ENCODE results near the gene MED25.

Gene MED25

GRCh38 chr19:49818649-49819370 is 721 bp downstream of the MED25 start:
- no peak for DNase-seq

GRCh38 chr19:49819452-49820115 is 1.5 kb downstream of the MED25 start:
- peak; percentile 16 for DNase-seq

GRCh38 chr19:49820125-49820524 is 2.0 kb downstream of the MED25 start:
- peak; percentile 96 for DNase-seq

DNA sequence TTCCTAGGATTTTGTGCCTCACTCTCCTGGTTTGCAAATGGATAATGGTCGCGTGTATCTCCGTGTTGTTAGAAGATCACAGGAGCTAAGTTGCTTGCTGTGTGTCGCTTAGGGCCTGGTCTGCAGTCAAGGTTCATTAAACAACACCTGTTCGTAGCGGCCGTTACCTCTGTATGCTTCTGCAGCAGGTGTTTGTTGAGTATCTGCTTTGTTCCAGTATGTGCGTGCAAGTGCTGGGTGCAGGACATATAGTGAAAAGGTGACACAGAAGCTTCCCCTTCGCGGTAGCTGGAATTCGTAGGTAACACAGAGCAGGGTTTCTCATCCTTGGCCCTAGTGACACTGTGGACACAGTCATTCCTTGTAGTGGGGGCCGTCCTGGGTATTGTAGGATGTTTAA is 5.4 kb downstream of the MED25 start:
- no peak for DNase-seq

- no peak for DNase-seq
These were observed 6.6 kb downstream of the MED25 start for GRCh38 chr19:49824662-49825061.

DNA sequence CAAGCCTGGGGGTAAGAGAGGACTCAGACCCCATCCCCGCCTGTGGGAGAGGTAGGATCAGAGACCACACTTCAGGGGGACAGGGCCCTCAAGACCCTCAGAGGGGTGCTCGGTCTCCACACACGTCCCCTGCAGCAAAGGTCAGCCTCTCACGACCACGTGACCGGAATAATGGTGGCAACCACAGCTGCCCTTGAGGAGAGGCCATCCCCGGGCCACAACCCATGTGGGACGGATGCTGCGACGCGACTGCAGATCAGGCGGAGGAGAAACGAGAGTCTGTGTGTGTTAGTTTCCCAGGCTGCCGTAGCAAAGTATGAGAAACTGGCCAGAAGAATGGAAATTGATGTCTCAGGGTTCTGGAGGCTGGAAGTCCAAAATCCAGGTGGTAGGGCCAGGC is 8.9 kb downstream of the MED25 start:
- DNase-seq, result no peak

GRCh38 chr19:49829200-49829599 is 11.1 kb downstream of the MED25 start:
- no peak for DNase-seq

DNA sequence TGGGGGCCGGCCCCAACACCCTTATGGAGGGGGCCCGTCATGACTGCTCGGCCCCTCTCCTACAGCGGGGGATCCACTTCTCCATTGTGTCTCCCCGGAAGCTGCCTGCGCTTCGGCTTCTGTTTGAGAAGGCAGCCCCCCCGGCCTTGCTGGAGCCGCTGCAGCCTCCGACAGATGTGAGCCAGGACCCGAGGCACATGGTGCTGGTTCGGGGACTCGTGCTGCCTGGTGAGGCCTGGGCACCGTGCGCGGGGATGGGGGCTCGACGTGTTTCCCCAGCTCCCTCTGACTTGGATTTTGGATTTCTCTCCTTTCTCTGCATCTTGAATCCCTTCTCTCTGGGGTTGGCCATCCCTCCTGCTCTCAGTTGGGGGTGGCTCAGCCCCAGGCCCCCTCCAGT is 11.6 kb downstream of the MED25 start:
- no peak for DNase-seq

DNA sequence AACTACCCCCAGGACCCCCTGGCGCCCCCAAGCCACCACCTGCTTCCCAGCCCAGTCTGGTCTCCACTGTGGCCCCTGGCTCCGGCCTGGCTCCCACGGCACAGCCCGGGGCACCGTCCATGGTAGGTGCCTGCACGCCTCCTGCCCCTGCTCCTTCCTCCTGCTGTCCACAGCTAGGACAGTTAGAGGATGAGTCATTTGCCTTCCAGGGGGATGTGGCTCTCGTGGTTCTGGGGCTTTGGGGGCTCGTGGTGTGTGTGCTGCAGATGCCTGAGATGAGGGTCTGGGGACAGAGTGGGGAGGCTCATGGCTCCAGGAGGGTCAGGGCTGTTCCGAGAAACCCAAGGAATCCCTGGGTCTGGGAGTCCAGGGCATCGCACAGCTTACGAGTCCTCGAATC is 12.7 kb downstream of the MED25 start:
- no peak for DNase-seq

- no peak for DNase-seq
These were observed 13.5 kb downstream of the MED25 start for GRCh38 chr19:49831592-49831991.

GRCh38 chr19:49832556-49832955 is 14.5 kb downstream of the MED25 start:
- no peak for DNase-seq

DNA sequence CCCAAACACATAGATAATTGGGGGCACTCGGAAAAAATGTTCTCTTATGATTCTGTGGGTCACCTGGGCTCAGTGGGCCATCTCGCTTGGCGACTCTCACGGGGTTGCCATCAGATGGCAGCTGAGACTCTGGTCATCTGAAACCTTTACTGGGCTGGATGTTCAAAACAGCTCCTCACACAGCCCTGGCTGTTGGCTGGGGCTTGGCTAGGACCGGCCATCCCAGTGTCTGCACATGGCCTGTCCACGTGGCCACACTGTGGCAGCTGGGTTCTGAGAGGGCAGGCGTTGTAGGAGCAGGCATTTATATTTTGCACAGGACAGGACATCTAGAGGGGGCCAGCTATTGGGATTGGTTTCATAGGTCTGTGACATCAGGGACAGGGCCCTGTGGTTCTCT is 15.5 kb downstream of the MED25 start:
- DNase-seq, result no peak

DNA sequence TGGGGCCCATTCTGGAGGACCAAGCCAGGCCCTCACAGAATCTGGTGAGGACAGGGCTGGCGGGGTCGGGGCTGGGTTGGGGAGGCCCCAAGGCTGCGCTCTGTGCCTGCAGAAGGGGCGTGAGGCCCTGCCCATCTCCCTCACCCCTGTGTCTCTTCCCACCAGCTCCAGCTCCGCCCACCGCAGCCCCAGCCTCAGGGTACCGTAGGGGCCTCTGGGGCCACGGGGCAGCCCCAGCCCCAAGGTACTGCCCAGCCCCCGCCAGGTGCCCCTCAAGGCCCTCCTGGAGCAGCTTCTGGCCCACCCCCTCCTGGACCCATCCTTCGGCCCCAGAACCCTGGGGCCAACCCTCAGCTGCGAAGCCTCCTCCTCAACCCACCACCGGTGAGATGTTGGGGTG is 17.5 kb downstream of the MED25 start:
- DNase-seq, result no peak

DNA sequence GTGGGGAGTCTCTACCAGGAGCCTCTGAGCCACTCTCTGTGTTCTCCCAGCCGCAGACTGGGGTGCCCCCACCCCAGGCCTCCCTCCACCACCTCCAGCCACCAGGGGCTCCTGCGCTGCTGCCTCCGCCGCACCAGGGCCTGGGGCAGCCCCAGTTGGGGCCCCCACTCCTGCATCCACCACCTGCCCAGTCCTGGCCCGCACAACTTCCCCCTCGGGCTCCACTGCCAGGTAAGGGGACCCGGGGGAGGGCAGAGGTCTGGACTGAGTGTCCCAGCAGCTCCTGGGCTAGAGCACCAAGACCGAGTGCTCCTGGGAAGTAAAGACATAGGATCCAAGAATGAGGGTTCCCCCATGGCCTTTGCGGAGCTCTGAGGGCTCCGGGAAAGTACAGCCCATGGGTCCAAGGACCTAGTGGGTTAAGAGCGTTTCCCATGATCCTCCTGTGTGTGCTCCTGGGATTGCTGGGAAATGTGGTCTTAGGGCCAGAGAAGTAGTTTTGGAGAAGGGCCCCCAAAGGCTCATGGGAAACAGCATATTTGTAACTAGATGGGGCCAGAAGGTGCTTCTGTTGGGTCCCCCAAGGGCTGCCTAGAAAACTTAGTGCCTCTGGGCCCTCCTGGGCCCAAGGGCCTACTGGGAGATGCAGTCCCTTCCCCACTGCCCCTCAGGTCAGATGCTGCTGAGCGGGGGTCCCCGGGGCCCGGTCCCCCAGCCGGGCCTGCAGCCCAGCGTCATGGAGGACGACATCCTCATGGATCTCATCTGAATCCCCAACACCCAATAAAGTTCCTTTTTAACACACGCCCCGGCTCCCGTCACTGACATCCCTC is 18.3 kb downstream of the MED25 start:
- DNase-seq, result no peak

DNA sequence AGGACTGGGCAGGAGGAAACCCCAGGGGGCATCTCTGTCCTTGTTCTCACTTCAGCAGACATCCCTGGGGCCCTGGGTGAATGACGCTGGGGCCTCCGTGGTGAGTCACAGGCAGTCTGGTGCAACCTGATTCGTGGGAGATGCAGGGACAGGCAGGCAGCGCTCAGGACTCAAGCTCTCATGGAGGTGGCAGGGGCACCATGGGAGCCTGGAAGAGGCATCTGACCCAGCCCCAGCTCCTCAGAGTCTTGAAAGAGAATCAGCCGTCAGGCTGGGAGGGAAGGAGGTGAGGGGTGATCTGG is 18.9 kb downstream of the MED25 start:
- no peak for DNase-seq

- no peak for DNase-seq
These were observed 19.3 kb downstream of the MED25 start for GRCh38 chr19:49837425-49837824.

DNA sequence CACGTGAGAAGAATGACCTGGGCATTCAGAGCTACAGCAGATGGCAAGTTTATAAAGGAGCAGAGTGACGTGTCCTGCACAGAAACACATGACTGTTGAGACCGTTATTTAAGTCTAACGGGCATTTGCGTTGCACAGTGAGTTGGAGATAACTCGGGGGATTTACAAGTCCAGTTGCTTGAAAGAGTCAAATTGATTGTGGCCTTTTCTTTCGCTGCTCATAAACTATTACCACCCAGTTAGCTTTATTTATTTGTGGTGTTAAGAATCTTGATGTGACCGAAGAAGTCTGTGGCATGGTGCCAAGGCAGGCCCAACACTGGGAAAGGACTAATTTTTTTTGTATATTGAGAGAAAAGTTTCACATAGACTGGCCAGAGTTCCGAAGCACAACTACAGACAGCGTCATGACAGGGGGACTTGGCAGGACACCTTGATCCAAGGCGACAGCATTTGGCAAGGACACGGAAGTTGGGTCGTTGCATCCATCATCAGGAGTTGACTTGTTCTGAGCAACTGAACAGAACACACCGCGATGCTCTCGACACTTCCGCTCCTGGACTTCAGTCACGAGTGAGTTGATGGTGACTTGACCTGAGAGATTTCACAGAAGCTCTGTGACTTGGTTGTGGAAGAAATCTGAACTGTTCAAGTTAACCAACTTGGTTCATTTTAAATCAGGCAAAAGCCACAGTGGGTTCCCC is 20.9 kb downstream of the MED25 start:
- DNase-seq, result no peak

DNA sequence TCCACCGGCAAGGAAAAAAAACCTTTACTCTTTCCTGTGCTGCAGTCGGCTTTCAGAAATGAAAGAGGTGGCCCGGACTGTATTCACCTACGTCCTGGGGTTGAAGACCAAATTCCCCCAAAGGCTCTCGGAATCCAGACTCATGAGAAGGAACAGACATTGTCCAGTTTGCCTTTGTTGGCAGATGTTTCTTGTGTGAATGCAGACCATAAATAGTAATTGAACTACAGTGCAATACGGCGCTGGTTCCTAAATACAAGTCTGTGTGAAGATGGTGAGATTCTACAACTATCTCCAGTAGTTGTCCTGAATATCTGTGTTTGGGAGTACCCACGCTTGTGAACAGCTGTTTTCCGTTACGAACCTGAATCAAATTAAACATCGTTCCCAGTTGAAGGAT is 21.6 kb downstream of the MED25 start:
- no peak for DNase-seq

DNA sequence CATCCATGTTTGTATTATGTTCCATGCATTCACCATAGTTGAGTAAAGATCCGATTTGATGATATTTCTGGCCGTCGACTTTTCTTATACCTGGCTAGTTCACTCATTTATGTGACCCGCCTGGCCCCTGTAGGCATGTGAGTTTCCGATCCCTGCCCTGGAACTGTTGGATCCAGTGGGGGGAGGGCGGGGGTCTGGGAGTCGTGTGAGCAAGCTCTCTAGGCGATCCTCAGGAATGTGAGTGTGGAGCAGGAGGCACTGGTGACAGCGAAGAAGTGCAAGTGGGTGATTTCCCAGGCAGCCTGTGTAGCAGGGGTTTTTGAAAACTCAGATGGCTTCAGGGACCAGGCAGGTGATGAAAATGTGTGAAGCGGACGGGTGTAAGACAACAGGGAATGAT is 22.2 kb downstream of the MED25 start:
- no peak for DNase-seq

- no peak for DNase-seq
These were observed 22.7 kb downstream of the MED25 start for GRCh38 chr19:49840736-49841249.

GRCh38 chr19:49843265-49843664 is 25.2 kb downstream of the MED25 start:
- DNase-seq, result no peak

- DNase-seq, result no peak
These were observed 26.3 kb downstream of the MED25 start for GRCh38 chr19:49844138-49845095.

All from hematopoietic multipotent progenitor cell treated with erythropoietin and hydrocortisone succinate and interleukin-3 and kit ligand, for 8 days (in vitro differentiated cells).